Lower leg skin (tissue), 3 donors: ENCODE data around the gene RPP30.

Experiments used
- POLR2A ChIP-seq, 2 donors: fragments of 450-650 bp; IDR thresholded peaks; one replicate each; pipeline ENCODE4 v1.6.1; 2016 to 2017; ENCODE audit warnings: antibody characterized with exemption in 2 of 2, mild to moderate bottlenecking in 1 of 2, moderate library complexity in 1 of 2
- TF ChIP-seq, protein P1 (sequence below), 3 donors: fragments of 450-650 bp; IDR thresholded peaks; one replicate each; pipeline ENCODE4 v1.5.1; 2016; ENCODE audit warnings: antibody characterized with exemption in 3 of 3, mild to moderate bottlenecking in 3 of 3, moderate library complexity in 2 of 3

DNA sequence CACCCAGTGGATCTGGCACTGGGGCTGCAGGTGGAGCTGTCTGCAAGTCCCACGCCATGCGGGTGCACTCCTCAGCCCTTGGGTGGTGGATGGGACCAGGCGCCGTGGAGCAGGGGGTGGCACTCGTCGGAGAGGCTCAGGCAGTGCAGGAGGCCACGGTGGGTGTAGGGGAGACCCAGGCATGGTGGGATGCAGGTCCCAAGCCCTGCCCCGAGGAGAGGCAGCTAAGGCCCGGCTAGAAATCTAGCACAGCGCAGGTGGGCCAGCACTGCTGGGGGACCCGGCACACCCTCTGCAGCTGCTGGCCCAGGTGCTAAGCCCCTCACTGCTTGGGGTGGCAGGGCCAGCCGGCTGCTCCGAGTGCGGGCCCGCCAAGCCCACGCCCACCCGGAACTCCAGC, 39.7 kb upstream of the RPP30 start:
- TF ChIP-seq, protein P1, sequence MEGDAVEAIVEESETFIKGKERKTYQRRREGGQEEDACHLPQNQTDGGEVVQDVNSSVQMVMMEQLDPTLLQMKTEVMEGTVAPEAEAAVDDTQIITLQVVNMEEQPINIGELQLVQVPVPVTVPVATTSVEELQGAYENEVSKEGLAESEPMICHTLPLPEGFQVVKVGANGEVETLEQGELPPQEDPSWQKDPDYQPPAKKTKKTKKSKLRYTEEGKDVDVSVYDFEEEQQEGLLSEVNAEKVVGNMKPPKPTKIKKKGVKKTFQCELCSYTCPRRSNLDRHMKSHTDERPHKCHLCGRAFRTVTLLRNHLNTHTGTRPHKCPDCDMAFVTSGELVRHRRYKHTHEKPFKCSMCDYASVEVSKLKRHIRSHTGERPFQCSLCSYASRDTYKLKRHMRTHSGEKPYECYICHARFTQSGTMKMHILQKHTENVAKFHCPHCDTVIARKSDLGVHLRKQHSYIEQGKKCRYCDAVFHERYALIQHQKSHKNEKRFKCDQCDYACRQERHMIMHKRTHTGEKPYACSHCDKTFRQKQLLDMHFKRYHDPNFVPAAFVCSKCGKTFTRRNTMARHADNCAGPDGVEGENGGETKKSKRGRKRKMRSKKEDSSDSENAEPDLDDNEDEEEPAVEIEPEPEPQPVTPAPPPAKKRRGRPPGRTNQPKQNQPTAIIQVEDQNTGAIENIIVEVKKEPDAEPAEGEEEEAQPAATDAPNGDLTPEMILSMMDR (IDR thresholded peaks at IDR 0.05): no peak
- no peak for TF ChIP-seq POLR2A (IDR thresholded peaks at IDR 0.05)
